Gastroesophageal sphincter (tissue), 3 donors: ENCODE data around the gene TRIM38.

Experiments used
- CTCF ChIP-seq, 4 experiments: fragments of 200-600 bp in 2 of 4; fragments of 450-650 bp in 2 of 4; sonication (generic) in 1 of 4; IDR thresholded peaks; one replicate each; pipeline ENCODE4 v1.5.1; 2017 to 2019; ENCODE audit warnings: antibody characterized with exemption in 4 of 4, mild to moderate bottlenecking in 2 of 4, moderate library complexity in 2 of 4
- POLR2A ChIP-seq, 2 donors: fragments of 450-650 bp; IDR thresholded peaks; one replicate each; pipeline ENCODE4 v1.6.1; 2017; ENCODE audit warnings: antibody characterized with exemption in 2 of 2, mild to moderate bottlenecking in 2 of 2, moderate library complexity in 1 of 2
- POLR2AphosphoS5 ChIP-seq: sonication (generic); formaldehyde crosslinking; IDR thresholded peaks from one replicate; pipeline ENCODE4 v1.6.1; 2017; ENCODE audit warnings: antibody characterized with exemption

GRCh38 chr6:25953733-25954132 lies 8.9 kb upstream of the TRIM38 start:
- TF ChIP-seq POLR2A (IDR thresholded peaks at IDR 0.05) = no peak
- TF ChIP-seq CTCF (IDR thresholded peaks at IDR 0.05) = no peak
- TF ChIP-seq POLR2AphosphoS5 = no peak
